ENCODE data around the gene HYOU1. TPM values are rescaled to one million over a fixed set of nuclear protein-coding genes. Genes with fewer than 3 reads are reported as not detected.

The HYOU1 gene
- total and polyA plus RNA-seq, 2 donors (not counting 1 experiment from before 2014, with no cell fraction given): 73.7 to 85.6 TPM

- Histone ChIP-seq H3K9me3 (ENCODE audit: control insufficient read depth, insufficient read depth, low read depth, low read length) (no peaks in the 10 kb centered on the region), H3K9ac (ENCODE audit: insufficient read depth, low read length) (no peak overlapping the region), H2AFZ (ENCODE audit: low read length) (no peak overlapping the region), H3K27ac (ENCODE audit: insufficient read depth, low read length) (no peak overlapping the region), H3K4me3 (replicated peaks in 1 of 4; ENCODE audit: control extremely low read depth in 1 of 4, insufficient read depth in 1 of 4, low read depth in 3 of 4, low read length in 4 of 4) (no peak overlapping the region), H3K27me3 (ENCODE audit: control insufficient read depth, insufficient read depth, low read length) (no peaks in the 10 kb centered on the region), H3K79me2 (ENCODE audit: control insufficient read depth, insufficient read depth, low read length) (peaks cover 15% of the 10 kb centered on the region), H3K36me3 (ENCODE audit: control insufficient read depth, insufficient read depth, low read length) (peaks cover 5% of the 10 kb centered on the region), H4K20me1 (ENCODE audit: control insufficient read depth, extremely low read depth, insufficient read depth, low read length) (no peaks in the 10 kb centered on the region), H3K4me1 (ENCODE audit: control insufficient read depth, extremely low read depth, insufficient read depth, low read length) (peaks cover 6% of the 10 kb centered on the region), H3K4me2 (ENCODE audit: extremely low read depth, insufficient read depth, low read length) (no peak overlapping the region)
- no peak for DNase-seq (ENCODE audit: low read depth in 2 of 2)
- TF ChIP-seq, protein P1, sequence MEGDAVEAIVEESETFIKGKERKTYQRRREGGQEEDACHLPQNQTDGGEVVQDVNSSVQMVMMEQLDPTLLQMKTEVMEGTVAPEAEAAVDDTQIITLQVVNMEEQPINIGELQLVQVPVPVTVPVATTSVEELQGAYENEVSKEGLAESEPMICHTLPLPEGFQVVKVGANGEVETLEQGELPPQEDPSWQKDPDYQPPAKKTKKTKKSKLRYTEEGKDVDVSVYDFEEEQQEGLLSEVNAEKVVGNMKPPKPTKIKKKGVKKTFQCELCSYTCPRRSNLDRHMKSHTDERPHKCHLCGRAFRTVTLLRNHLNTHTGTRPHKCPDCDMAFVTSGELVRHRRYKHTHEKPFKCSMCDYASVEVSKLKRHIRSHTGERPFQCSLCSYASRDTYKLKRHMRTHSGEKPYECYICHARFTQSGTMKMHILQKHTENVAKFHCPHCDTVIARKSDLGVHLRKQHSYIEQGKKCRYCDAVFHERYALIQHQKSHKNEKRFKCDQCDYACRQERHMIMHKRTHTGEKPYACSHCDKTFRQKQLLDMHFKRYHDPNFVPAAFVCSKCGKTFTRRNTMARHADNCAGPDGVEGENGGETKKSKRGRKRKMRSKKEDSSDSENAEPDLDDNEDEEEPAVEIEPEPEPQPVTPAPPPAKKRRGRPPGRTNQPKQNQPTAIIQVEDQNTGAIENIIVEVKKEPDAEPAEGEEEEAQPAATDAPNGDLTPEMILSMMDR (conservative IDR thresholded peaks at IDR 0.05 in 1 of 2, IDR thresholded peaks at IDR 0.05 in 1 of 2; ENCODE audit: low read depth in 1 of 2, low read length in 2 of 2): no peak
- TF ChIP-seq EZH2 (IDR thresholded peaks at IDR 0.05; ENCODE audit: low read length, missing control alignments): no peak
These were observed 30.1 kb upstream of the HYOU1 start for GRCh38 chr11:119087123-119087522.

DNA sequence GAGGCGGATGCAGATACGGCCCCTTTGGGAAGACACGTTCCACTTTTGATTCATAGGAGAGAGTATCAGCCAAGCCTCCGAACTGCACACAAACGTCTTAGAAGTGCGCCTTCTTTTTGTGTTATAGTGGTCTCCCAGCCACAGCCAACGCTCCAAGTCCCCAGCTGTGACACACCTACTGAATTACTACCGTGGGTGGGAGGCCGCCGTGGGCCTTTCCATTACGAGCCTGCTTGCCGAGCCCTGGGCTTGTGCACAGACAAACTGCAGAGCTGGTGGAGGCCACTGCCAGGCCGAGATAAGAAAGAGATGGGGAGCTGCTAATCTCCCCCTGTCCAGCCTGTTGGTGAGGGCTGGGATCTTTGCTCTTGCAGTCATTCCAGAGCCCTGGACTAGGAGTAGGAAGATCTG lies 28.4 kb upstream of the HYOU1 start:
- H4K20me1 ChIP-seq (ENCODE audit: control insufficient read depth, extremely low read depth, insufficient read depth, low read length): no peaks in the 10 kb centered on the region
- peaks cover 4% of the 10 kb centered on the region for H3K4me1 ChIP-seq (ENCODE audit: control insufficient read depth, extremely low read depth, insufficient read depth, low read length)
- H3K27me3 ChIP-seq (ENCODE audit: control insufficient read depth, insufficient read depth, low read length): no peaks in the 10 kb centered on the region
- H3K9ac ChIP-seq (ENCODE audit: insufficient read depth, low read length): peak overlapping the region; percentile 96
- peak overlapping the region; percentile 89 for H3K4me2 ChIP-seq (ENCODE audit: extremely low read depth, insufficient read depth, low read length)
- H3K9me3 ChIP-seq (ENCODE audit: control insufficient read depth, insufficient read depth, low read depth, low read length): no peaks in the 10 kb centered on the region
- peak overlapping the region; percentile 81 to 98 (median 90) for H3K4me3 ChIP-seq (replicated peaks in 1 of 4; ENCODE audit: control extremely low read depth in 1 of 4, insufficient read depth in 1 of 4, low read depth in 3 of 4, low read length in 4 of 4)
- peak in 1 of 2 donors; percentile 30 for DNase-seq (ENCODE audit: low read depth in 2 of 2)
- peaks cover 13% of the 10 kb centered on the region for H3K79me2 ChIP-seq (ENCODE audit: control insufficient read depth, insufficient read depth, low read length)
- TF ChIP-seq, protein P1 (conservative IDR thresholded peaks at IDR 0.05 in 1 of 2, IDR thresholded peaks at IDR 0.05 in 1 of 2; ENCODE audit: low read depth in 1 of 2, low read length in 2 of 2): no peak
- no peak for TF ChIP-seq EZH2 (IDR thresholded peaks at IDR 0.05; ENCODE audit: low read length, missing control alignments)
- peak overlapping the region; percentile 94 for H2AFZ ChIP-seq (ENCODE audit: low read length)
- H3K36me3 ChIP-seq (ENCODE audit: control insufficient read depth, insufficient read depth, low read length): peaks cover 13% of the 10 kb centered on the region
- peak overlapping the region; percentile 96 for H3K27ac ChIP-seq (ENCODE audit: insufficient read depth, low read length)

DNA sequence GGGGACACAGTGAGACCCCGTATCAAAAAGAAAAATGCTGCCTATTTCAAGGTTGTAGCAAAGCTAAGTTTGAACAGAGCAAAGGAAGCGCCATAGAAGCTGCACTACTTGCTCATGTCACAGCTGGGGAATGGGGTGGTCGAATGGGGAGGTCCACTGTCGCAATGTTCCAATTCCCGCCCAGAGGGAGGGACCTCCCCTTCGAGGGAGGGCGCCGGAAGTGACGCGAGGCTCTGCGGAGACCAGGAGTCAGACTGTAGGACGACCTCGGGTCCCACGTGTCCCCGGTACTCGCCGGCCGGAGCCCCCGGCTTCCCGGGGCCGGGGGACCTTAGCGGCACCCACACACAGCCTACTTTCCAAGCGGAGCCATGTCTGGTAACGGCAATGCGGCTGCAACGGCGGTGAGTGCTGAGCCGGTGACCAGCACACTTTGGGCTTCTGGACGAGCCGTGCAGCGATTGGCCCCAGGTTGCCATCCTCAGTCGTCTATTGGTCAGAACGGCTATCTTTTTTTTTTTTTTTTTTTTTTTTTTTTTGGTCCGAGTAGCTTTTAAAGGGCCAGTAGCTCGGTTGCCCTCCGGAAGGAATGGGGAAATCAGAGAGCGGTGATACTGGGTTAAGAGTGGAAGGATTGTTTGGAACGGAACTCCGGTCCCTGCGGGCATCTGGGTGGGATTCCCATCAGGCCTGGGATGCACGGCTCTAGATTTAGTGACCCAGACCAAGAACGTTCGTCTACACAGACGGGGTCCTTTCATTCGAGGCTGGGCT lies 27.8 kb upstream of the HYOU1 start, which contains the start of gene HMBS:
HMBS (plus strand) TSS at position 219 of the 774 bp plus-strand sequence; CDS start at position 372, 153 bp downstream.
- Histone ChIP-seq H3K27ac (ENCODE audit: insufficient read depth, low read length) (peak within 1 kb of the TSS; percentile 96), H3K4me3 (replicated peaks in 1 of 4; ENCODE audit: control extremely low read depth in 1 of 4, insufficient read depth in 1 of 4, low read depth in 3 of 4, low read length in 4 of 4) (peak within 1 kb of the TSS; percentile 81 to 98 (median 90)), H3K4me2 (ENCODE audit: extremely low read depth, insufficient read depth, low read length) (peak within 1 kb of the TSS; percentile 89), H3K36me3 (ENCODE audit: control insufficient read depth, insufficient read depth, low read length) (peaks cover 11% of the 10 kb centered on the region), H4K20me1 (ENCODE audit: control insufficient read depth, extremely low read depth, insufficient read depth, low read length) (no peaks in the 10 kb centered on the region), H2AFZ (ENCODE audit: low read length) (peak within 1 kb of the TSS; percentile 97), H3K27me3 (ENCODE audit: control insufficient read depth, insufficient read depth, low read length) (no peaks in the 10 kb centered on the region), H3K9ac (ENCODE audit: insufficient read depth, low read length) (peak within 1 kb of the TSS; percentile 96), H3K79me2 (ENCODE audit: control insufficient read depth, insufficient read depth, low read length) (peaks cover 13% of the 10 kb centered on the region), H3K9me3 (ENCODE audit: control insufficient read depth, insufficient read depth, low read depth, low read length) (no peaks in the 10 kb centered on the region), H3K4me1 (ENCODE audit: control insufficient read depth, extremely low read depth, insufficient read depth, low read length) (peaks cover 4% of the 10 kb centered on the region)
- DNase-seq (ENCODE audit: low read depth in 2 of 2): peak; percentile 95 to 96
- no peak for TF ChIP-seq EZH2 (IDR thresholded peaks at IDR 0.05; ENCODE audit: low read length, missing control alignments)
- TF ChIP-seq, protein P1 (conservative IDR thresholded peaks at IDR 0.05 in 1 of 2, IDR thresholded peaks at IDR 0.05 in 1 of 2; ENCODE audit: low read depth in 1 of 2, low read length in 2 of 2): no peak
